DMS79 (cell line): Measurements from ENCODE around the gene PTPN9.
"Not testable (repeated sequence)": the region's sequence is repeated elsewhere in the genome, so short reads cannot be mapped to it uniquely, and the experiment has no call there.

Experiments
- DNase-seq: peaks from one replicate; lab custom pipeline; 2025; lab: John Stamatoyannopoulos, UW

The PTPN9 gene

DNA sequence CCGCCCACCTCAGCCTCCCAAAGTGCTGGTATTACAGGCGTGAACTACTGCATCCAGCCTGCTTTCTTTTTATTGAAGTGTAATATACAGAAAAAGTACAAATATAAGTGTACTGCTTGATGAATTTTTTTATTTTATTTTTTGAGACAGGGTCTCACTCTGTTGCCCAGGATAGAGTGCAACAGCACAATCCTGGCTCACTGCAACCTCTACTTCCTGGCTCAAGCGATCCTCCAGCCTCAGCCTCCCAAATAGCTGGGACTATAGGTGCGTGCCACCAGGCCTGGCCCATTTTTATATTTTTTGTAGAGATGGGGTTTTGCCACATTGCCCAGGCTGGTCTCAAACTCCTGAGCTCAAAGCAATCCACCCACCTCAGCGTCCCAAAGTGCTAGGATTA, 3.8 kb upstream of the PTPN9 start:
- not testable (repeated sequence) for DNase-seq

DNA sequence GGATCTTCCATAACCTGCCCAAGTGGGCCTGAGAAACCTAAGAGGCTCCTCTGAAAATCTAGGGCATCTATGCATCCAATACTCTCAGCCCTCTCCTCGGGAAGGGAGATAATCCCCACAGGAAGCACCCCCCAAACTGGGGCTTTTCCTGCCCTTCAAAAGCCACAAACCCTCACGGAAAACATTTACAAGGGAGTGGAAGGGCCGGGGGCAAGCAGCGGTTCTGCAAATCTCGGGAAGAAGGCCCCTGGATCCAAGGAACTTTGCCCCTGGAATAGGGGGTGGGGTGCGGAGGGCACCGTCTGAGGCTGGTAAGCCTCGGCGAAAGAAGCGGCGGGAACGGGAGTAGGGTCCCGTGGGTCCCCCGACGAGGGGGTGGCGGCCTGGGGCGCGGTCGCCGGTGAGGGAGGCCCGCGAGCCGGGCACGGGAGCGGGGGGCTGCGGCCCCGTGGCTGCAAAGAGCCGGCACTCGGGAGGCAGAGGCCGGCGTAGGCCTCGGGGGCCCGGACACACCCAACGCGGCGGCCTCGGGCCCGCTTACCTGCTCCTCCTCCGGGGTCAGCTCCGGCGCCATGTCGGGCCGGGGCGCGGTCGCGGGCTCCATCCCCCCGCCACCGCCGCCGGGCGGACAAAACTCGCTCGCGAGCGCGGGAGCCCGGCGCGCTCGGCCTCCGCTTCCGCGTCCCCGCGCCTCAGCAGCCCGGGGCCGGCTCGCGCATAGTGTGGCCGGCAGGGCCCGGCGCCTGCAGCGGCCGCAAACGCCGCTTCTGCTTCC, 755 bp downstream of the PTPN9 start:
- DNase-seq = no peak

DNA sequence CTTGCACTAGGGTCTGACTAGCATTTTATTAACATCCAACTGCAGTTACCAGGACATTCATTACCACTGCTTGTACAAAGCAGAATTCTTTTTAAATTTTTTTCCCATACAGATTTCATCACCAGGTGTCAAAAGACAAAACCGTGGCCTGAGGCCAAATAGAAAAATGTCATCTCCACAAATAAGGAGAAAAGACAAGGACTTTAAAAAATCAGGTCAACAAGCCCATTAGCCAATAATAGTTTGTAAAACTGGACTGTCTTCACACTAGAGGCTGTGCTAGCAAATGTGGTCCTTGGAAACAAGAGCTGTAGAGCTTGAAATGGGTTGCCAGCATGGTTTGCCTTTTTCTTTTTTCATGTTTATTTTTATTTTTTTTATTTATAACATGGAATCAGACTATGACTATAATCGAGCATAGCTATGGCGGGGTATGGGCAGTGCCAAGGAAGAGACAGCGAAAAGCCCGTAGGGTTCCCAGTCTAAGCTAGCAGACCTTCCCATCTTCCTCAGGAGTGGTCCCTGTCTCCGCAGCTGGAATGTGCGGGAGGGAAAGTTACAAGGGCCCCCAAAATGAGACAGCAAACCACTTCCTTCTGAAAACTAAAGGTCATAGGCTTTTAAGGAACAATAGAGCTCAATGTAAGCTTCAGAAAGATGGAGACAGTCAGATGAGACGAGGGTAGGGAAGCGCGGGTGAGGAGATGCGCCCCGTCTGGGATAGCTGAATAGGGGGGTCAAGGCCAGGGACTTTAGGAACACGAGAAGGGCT, 1.5 kb downstream of the PTPN9 start:
- no peak for DNase-seq

DNA sequence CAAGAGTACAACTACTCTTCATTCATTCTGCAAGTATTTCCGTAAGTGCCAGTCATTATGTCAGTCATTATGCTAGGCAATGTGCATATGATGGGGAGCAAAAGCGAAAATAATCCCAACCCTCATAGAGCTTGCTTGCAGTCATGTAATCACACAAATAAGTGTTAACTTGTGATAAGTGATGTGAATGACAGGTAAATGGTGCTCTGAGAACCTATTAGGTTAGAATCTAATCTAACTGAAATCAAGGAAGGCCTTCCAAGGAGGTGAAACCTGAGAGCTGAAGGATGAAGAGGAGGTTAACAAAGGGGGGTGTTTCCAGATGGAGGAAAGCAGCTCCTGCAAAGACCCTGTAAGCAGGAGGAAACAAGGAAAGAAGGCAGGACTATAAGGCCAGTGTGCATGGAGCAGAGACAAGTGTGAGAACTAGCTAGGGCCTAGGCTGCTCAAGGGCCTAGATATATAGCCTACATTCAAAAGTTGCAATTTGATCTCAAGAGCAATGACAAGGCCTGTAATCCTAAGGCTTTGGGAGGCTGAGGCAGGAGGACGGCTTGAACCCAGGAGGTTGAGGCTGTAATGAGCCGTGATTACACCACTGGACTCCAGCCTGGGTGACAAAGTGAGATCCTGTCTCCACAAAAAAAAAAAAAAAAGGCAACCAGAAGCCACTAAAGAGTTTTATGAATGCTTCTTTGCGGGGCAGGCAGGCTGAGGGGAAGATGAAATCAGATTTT, 5.3 kb downstream of the PTPN9 start:
- DNase-seq = no peak

DNA sequence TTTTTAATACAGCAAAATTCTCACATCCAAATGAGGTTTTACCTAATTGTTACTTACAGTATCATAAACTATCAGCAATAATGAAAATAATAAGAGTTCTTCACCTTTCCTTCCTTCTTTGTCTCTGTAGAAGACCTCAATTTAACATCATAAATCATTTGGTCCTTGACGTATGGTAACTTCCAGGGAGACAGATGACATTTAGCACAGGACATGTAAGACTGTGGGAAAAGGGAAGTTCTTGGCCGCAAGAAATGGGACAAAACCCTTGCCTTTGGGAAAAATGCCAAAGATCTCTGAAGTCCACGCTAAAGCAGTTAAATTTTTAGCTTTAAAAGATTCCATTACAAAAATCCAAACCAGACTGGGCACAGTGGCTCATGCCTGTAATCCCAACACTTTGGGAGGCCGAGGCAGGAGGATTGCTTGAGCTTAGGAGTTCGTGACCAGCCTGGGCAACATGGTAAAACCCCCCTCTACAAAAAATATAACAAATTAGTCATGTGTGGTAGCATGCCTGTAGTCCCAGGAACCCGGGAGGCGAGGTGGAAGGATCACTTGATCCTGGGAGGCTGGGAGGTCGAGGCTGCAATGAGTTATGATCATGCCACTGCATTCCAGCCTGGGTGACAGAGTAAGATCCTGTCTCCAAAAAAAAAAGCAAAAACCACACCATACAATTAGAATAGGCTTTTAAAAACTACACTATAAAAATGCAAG, 8.8 kb downstream of the PTPN9 start:
- no peak for DNase-seq

DNA sequence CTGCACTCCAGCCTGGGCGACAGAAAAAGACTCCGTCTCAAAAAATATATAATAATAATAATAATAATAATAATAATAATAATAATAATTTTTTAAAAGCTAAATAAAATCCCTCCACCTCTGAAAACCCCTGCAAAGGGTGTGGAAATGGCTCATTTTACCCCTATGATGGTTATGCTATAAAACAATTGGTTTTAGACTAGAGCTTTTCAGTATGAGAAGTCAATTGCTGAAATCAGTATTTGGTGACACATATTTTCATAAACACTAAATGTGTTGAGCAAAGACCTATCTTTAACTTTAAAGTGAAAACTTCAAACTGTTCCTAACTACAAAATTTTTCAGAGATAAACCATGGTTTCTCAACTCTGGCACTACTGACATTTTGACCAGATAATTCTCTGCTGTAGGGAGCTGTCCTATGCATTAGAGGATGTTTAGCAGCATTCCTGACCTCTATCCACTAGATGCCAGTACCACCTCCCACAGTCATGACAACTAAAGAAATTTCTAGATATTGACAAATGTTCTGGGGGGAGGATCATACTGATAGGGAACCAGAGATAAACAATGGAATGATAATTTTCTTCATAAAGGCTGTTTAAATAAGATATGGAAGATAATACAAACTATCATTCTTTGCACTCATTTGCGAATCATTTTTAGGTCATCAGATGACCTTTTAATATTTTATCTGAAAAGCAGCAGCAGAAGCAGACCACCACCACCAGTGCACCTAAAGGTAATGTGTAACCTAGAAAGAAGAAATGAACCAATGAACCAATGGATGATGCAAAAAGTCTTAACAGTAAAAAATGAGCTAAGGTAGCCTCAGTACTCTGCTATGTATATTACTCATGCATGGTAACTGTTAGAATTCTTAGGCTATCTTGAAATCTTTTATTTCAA, 13.8 kb downstream of the PTPN9 start:
- no peak for DNase-seq

DNA sequence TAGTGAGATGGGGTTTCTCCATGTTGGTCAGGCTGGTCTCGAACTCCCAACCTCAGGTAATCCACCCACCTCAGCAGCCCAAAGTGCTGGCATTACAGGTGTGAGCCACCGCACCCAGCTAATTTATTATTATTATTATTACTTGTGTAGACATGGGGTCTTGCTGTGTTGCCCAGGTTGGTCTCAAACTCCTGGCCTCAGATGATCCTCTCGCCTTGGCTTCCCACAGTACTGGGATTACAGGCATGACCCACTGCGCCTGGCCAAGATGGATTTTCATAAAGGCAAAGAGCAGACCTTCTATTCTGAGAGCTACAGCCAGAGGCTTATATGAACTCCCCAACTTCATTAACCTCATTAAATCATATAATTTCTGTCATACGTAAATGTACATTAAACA, 17.2 kb downstream of the PTPN9 start:
- DNase-seq = no peak

DNA sequence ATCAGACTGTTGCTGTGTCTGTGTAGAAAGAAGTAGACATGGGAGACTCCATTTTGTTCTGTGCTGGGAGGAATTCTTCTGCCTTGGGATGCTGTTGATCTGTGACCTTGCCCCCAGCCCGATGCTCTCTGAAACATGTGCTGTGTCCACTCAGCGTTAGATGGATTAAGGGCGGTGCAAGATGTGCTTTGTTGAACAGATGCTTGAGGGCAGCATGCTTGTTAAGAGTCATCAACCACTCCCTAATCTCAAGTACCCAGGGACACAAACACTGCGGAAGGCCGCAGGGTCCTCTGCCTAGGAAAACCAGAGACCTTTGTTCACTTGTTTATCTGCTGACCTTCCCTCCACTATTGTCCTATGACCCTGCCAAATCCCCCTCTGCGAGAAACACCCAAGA, 19.8 kb downstream of the PTPN9 start:
- DNase-seq = not testable (repeated sequence)

DNA sequence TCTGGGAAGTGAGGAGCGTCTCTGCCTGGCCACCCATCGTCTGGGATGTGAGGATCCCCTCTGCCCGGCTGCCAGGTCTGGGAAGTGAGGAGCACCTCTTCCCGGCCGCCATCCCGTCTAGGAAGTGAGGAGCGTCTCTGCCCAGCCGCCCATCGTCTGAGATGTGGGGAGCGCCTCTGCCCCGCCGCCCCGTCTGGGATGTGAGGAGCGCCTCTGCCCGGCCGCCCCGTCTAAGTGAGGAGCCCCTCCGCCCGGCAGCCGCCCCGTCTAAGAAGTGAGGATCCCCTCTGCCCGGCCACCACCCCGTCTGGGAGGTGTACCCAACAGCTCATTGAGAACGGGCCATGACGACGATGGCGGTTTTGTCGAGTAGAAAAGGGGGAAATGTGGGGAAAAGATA, 20.2 kb downstream of the PTPN9 start:
- DNase-seq = not testable (repeated sequence)

DNA sequence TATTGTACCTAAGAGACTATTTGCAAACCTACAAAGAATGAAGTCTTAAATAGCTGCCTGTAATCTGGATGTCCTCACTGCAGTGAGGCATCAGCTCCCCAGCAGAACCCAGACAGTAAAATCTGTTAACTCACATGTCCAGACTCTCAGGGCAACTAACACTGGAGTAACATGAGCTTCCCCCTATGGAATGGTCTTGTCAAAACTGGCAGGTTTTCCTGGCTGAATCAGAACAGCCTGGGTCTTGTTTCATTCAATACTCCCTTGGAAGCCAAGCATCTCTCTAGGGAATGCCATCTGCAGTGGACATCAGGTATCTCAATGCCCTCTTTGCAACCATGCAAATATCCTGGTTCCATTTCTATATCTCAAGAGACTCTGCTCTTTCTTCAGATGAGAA, 24.4 kb downstream of the PTPN9 start:
- no peak for DNase-seq

DNA sequence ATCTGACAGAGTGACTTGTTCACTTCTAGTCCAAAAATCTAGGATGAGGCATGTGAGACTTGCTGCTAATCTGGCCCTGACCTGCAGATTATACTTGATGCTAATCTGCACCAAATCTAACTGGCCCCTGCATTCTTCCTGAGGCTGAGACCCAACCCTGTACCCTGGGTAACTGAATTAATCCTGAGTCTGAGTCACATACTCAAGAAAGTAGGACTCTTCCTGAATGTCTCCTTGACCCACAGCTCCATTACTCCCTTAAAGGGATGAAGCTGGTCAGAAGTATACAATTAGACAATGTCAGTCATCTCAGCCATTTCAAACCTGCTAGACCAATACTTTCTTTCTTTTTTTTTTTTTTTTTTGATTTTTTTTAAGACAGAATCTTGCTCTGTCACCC, 25.5 kb downstream of the PTPN9 start:
- no peak for DNase-seq

DNA sequence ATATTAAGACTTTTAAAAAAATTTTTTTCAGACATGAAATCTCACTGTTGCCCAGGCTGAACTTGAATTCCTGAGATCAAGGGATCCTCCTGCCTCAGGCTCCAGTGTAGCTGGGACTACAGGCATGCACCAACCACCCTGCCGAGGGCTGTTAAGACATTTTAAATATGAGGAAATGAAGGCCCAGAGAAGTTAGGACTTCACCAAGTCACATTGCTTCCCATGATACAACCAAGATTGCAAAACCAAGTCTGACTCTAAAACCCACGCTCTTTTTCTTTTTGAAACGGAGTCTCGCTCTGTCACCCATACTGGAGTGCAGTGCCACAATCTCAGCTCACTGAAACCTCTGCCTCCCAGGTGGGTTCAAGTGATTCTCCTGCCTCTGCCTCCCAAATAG, 28.0 kb downstream of the PTPN9 start:
- DNase-seq = no peak

DNA sequence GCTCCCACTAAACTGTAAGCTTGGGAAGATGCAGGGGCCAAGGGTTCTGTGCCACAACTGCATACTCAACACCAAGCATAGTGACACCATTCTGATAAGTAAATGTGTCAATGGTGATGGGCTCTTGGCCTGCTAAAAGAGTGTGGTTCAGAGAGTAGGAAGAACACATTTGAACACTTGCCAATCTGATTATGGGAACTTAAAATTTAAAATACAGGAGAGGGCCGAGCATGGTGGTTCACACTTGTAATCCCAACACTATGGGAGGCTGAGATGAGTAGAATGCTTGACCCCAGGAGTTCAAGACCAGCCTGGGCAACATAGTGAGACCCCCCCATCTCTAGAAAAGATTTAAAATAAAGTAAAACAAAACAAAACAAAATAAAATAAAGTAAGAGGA, 34.1 kb downstream of the PTPN9 start:
- no peak for DNase-seq

DNA sequence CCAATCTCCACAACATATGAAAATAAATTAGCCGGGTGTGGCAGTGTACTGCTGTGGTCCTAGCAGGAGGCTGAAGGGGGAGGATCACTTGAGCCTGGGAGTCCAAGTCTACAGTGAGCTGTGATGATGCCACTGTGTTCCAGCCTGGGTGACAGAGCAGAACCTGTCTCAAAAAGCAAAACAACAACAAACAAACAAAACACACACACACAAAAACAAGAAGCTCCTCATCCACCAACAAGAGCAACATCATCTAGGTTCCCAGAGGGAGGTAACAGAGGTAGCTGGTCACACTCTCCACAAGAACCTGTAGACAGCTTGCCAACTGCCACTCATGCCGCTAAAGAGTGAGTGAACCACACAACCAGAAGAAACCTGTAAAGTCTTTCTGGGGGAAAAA, 34.8 kb downstream of the PTPN9 start:
- DNase-seq = no peak

DNA sequence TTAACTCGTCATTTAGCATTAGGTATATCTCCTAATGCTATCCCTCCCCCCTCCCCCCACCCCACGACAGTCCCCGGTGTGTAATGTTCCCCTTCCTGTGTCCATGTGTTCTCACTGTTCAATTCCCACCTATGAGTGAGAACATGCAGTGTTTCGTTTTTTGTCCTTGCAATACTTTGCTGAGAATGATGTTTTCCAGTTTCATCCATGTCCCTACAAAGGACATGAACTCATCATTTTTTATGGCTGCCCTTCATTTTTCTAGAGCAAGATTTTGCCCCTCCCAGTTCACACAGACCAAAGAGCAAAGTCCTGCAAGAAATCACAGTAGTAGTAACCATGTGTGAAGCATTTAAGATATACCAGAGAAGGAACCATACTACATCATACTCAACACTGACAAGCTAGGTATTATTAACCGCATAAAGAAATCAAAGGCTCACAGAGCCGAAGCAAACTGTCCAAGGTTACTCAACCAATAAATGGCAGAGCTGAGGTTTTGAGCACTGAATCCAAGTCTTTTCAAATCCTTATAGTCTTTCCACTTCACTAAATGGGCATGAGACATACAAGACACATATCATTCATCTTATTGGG, 36.1 kb downstream of the PTPN9 start:
- DNase-seq = not testable (repeated sequence)

DNA sequence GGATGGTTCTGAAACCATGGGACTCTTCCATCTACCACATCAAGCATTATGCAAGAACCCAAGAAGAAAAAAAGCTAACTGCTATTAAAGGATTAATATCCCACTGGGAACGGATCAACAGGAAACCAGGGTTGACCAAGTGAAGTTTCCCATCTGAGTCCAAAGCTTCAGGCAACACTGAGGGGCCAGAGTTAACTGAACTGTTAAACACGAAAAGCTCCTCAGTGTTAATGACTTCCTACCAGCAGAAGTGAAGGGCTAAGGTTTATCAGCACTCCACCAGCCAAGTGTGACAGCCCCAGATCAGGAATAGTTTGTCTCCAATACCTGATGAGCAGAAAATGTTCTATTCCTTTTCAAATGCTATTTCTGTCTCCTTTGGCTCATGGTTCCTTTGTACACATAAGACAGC, 36.7 kb downstream of the PTPN9 start:
- no peak for DNase-seq

DNA sequence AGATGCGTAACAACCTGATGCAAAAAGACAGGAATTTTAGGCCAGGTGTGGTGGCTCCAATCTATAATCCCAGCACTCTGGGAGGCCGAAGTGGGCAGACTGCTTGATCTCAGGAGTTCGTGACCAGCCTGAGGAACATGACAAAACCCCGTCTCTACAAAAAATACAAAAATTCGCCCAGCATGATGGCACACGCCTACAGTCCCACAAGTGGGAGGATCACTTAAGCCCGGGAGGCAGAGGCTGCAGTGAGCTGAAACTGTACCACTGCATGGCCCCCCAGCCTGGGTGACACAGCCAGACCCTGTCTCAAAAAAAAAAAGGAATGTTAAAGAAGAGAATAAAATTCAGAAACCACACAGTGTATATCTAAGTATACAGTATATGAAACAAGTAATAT, 40.7 kb downstream of the PTPN9 start:
- DNase-seq = no peak

DNA sequence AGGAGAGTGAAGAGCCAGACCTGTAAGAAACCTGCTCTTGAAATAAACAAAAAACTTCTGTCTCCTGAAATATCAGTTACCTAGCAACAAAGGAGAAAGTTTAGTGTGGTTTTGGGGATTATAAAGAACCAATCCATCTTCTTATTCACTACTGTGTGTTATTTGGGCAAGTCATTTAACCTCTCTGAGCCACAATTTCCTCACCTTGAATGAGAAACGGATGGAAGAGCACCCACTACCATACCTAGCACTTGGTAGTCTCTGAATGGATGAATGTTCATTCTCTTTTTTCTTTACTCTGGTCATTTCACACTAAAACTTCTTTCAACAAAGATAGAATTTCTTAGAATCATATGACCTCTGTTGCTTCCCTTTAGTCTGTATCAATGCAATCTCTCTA, 45.2 kb downstream of the PTPN9 start:
- no peak for DNase-seq

DNA sequence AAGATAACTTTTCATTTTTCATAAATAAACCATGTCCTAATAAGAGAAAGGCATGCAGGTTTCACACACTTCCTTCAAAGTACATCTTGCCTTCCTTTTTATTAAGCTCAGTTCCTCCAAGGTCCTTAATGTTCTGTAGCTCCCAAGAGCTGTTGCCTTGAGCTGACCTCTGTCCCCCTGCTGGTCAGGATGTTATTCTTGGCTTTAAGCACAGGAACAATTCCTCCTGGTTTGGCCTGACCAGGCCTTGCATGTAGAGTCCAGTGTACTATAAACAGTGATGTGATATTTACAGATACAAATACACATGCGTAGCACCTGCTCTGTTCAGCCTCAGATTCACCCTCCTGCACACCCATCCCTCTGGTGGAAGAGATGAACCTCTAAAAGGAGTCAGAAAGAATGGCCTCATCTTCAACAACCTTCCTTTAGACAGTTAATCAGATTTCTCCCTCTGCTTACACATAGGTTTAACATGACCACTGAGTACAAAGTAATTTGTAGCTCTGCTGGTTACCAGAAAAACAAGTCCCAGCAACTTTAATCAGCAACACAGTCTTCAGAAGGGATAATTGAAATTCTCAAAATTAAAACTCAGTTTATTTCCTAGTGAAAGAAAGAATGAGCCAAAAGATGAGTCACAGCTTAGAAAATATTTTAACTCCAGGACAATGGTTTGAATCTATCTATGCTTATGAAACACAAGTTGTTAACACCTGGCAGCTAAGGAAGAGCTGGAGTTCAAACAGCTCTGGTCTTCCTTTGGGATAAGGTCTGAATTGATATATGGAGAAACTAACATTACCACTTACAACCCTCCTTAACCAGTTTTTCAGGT, 46.5 kb downstream of the PTPN9 start:
- DNase-seq = no peak

DNA sequence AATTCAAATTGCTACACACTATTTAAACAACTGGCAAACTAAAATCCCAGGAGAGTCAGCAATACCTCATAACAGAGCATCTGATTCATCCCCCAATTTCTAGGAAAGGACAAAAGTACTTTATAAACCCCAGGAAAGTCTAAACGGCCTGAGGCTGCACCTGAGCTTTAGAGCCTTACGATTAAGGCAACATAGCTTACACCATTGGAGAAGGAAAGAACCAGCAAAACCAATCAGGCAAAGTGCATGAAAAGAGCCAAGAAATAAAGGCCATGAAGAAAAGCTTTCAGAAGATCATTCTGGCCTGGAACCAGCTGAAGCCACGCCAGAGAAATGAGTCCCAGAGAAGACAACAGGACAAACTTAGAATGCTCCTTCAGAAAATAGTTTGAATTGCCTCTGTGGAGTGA, 48.1 kb downstream of the PTPN9 start:
- DNase-seq = no peak
